HepG2 (cell line): ENCODE results near the gene GALNT1.

ENCODE experiments used
- ETV6 ChIP-seq: sonication (generic); formaldehyde crosslinking; conservative IDR thresholded peaks from 2 replicates; pipeline ENCODE4 v1.4.0; 2020; ENCODE audit warnings: missing genetic modification reagents
- HOXD1 ChIP-seq: sonication (generic); formaldehyde crosslinking; IDR thresholded peaks from 2 replicates; pipeline ENCODE4 v1.5.0; 2020; ENCODE audit warnings: missing genetic modification reagents
- NCOA2 ChIP-seq: sonication (generic); formaldehyde crosslinking; IDR thresholded peaks from 2 replicates; pipeline ENCODE4 v1.8.0; 2022; ENCODE audit warnings: inconsistent platforms
- TAF1 ChIP-seq: sonication (generic); formaldehyde crosslinking; IDR thresholded peaks from 2 replicates; pipeline ENCODE4 v1.4.0; 2020; ENCODE audit warnings: missing genetic modification reagents

GRCh38 chr18:35721431-35722081 is 140.0 kb downstream of the GALNT1 start:
- no peak for TF ChIP-seq TAF1 (CRISPR knock-in tag)
- no peak for TF ChIP-seq ETV6 (CRISPR knock-in tag)
- TF ChIP-seq HOXD1 (CRISPR knock-in tag): no peak
- TF ChIP-seq NCOA2 (CRISPR knock-in tag): no peak
